Measurements from ENCODE around the gene TBC1D5. TPM values are rescaled to one million over a fixed set of nuclear protein-coding genes. Genes with fewer than 3 reads are reported as not detected.

Gene TBC1D5
- total and polyA plus RNA-seq, 2 of the 4 experiments (the other 2 are of a cell fraction) = 16.4 to 57.0 TPM

GRCh38 chr3:17300441-17300840 is 442.0 kb downstream of the TBC1D5 start:
- Histone ChIP-seq H2BK20ac (ENCODE audit: low read depth, low read length) (no peak overlapping the region), H3K27ac (ENCODE audit: insufficient read depth, low read length) (no peak overlapping the region), H3K4ac (ENCODE audit: low read depth, low read length) (no peak overlapping the region), H3K9ac (ENCODE audit: low read depth, low read length) (no peak overlapping the region), H3K4me1 (ENCODE audit: control insufficient read depth, insufficient read depth, low read length) (no peaks in the 10 kb centered on the region; the same call in 1 of the 2 replicates), H3K4me2 (ENCODE audit: low read depth, low read length) (no peak overlapping the region), H2BK5ac (ENCODE audit: low read depth, low read length, poor library complexity, severe bottlenecking) (no peak overlapping the region), H3K79me1 (ENCODE audit: low read depth in 1 of 2, low read length in 2 of 2) (no peaks in the 10 kb centered on the region; a peak in 1 of 4 replicates), H2BK15ac (ENCODE audit: low read depth, low read length) (no peak overlapping the region), H3K14ac (replicated peaks; ENCODE audit: low read depth, low read length) (no peak overlapping the region), H4K20me1 (ENCODE audit: insufficient read depth, low read length) (no peaks in the 10 kb centered on the region), H3K56ac (ENCODE audit: extremely low read depth, insufficient read depth, low read length) (no peak overlapping the region), H4K5ac (ENCODE audit: low read depth, low read length) (no peak overlapping the region), H2AFZ (replicated peaks; ENCODE audit: low read length, poor library complexity) (no peak overlapping the region), H3K23ac (ENCODE audit: low read depth, low read length) (no peak overlapping the region), H3K9me3 (ENCODE audit: control insufficient read depth, insufficient read depth, low read length) (no peaks in the 10 kb centered on the region), H4K8ac (ENCODE audit: low read depth in 2 of 2, low read length in 2 of 2) (no peak overlapping the region), H3K27me3 (ENCODE audit: control insufficient read depth, insufficient read depth, low read length) (no peaks in the 10 kb centered on the region), H4K91ac (ENCODE audit: insufficient read depth, low read depth, low read length) (no peak overlapping the region), H3K18ac (ENCODE audit: low read depth, low read length) (no peak overlapping the region), H2AK5ac (ENCODE audit: low read depth, low read length) (no peak overlapping the region), H3K4me3 (ENCODE audit: insufficient read depth, low read depth, low read length) (no peak overlapping the region), H3K9me1 (ENCODE audit: insufficient read depth, low read length) (no peaks in the 10 kb centered on the region), H2BK120ac (ENCODE audit: low read depth, low read length) (no peak overlapping the region), H3K36me3 (ENCODE audit: control insufficient read depth, insufficient read depth, low read length) (no peaks in the 10 kb centered on the region), H2AK9ac (replicated peaks; ENCODE audit: low read depth, low read length, poor library complexity) (no peak overlapping the region)
- in situ Hi-C loops (cut with MboI; ENCODE audit: low sequenced_read_pairs) = no loop called here
- ChIA-PET POLR2A (ENCODE audit: unreplicated experiment) (no interaction called here), CTCF (no interaction called here)
- intact Hi-C loops (cut with micrococcal nuclease) = no loop called here
- TF ChIP-seq RAD21 (IDR thresholded peaks at IDR 0.05; ENCODE audit: low read length) (no peak), FOS (IDR thresholded peaks at IDR 0.05; ENCODE audit: low read depth, low read length) (no peak), MAZ (IDR thresholded peaks at IDR 0.05; ENCODE audit: borderline replicate concordance, low read depth, low read length) (no peak), MAFK (IDR thresholded peaks at IDR 0.05; ENCODE audit: low read depth, low read length) (no peak), CEBPB (IDR thresholded peaks at IDR 0.05; ENCODE audit: low read depth, low read length) (no peak), ELK1 (IDR thresholded peaks at IDR 0.05; ENCODE audit: borderline replicate concordance, low read depth, low read length) (no peak), NFE2L2 (IDR thresholded peaks at IDR 0.05; ENCODE audit: low read depth, low read length) (no peak), POLR2A (IDR thresholded peaks at IDR 0.05; ENCODE audit: low read depth, low read length) (no peak), CHD1 (IDR thresholded peaks at IDR 0.05; ENCODE audit: low read depth, low read length) (no peak)
- TF ChIP-seq, protein P1, sequence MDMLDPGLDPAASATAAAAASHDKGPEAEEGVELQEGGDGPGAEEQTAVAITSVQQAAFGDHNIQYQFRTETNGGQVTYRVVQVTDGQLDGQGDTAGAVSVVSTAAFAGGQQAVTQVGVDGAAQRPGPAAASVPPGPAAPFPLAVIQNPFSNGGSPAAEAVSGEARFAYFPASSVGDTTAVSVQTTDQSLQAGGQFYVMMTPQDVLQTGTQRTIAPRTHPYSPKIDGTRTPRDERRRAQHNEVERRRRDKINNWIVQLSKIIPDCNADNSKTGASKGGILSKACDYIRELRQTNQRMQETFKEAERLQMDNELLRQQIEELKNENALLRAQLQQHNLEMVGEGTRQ (IDR thresholded peaks at IDR 0.05; ENCODE audit: low read depth, low read length) = no peak
- WGBS, 2 experiments (ENCODE audit: extremely low coverage in 2 of 2, insufficient read length in 1 of 2) = no CpG with 5 or more reads among the region's 4 CpGs
- dilution Hi-C loops (cut with HindIII; ENCODE audit: low sequenced_read_pairs, unreplicated experiment) = no loop called here
- DNase-seq = no peak
- no TSS peak for BruUV-seq (replicated peaks)
- no peak for ATAC-seq (ENCODE audit: low read depth)

All from IMR-90 (cell line).